SK-N-SH treated with all-trans-retinoic acid at 6 μM for 48 hours (cell line): ENCODE data around the gene CDC45.

ENCODE experiments used
- ZFP30 ChIP-seq: fragments of 450-650 bp; formaldehyde crosslinking; IDR thresholded peaks from 2 replicates; pipeline ENCODE4 v1.5.0; 2022; ENCODE audit warnings: mild to moderate bottlenecking, moderate library complexity
- ZNF565 ChIP-seq: fragments of 450-650 bp; formaldehyde crosslinking; conservative IDR thresholded peaks from 2 replicates; pipeline ENCODE4 v1.5.0; 2020; ENCODE audit warnings: low read depth, mild to moderate bottlenecking, moderate library complexity

DNA sequence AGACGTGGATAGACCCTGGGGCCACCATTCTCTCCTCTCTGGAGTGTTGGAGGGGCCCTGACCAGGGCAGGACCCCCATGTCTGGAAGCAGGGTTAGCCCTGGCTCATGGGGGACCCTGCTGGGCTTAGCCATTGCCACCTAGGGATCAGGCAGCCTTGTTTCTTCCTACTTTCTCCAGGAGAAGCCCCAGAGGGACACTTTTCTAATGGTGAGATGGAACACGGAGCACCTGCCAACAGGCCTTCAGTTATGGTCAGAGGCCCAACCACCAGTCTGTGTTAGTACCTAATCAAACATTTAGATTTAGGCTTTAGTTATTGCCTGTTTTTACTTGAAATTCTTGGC lies 30.3 kb upstream of the CDC45 start:
- TF ChIP-seq ZFP30 (CRISPR knock-in tag): no peak
- TF ChIP-seq ZNF565 (CRISPR knock-in tag): no peak
